NCI-H2196 treated with DMSO at 0.1 percent for 48 hours (cell line): ENCODE measurements around the gene PPIA.
"Not testable (repeated sequence)": the region's sequence is repeated elsewhere in the genome, so short reads cannot be mapped to it uniquely, and the experiment has no call there.

Experiments used
- DNase-seq: peaks from one replicate; lab custom pipeline; 2025; ENCODE audit not compliant: unreplicated experiment; lab: John Stamatoyannopoulos, UW

Gene PPIA

DNA sequence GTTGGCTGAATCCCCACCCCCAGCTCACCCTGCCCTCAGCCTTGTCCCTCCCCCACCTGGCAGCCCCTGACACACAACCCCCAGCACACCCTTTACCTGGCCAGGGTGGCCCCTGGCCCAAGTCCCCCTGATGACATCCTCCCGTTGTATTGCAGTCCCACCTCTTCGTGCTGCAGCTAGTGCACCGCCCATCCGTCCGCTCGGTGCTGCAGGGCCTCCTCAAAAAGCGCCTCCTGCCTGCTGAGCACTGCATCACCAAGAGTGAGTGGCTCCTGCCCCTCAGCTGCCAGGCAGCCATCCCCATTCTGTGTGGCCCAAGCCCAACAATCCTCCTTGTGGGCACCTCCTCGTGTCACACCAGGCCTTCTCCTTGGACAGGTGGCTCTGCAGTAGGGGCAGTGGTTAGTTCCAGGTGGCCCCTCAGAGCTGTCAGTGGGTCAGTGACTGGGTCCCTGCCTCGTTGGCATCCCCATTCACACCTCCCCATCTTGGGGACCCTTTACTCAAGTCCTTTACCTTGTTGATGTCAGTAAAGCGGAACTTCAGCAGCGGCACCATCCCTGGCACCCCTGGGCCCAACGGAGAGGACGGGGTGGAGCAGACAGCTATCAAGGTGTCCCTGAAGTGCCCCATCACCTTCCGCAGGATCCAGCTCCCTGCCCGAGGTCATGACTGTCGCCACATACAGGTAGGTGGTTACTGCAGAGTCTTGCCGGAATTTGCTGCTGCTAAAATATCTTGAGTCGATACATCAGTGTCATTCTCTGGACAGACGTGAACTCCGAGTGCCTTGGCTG is 33.6 kb upstream of the PPIA start:
- DNase-seq = no peak

DNA sequence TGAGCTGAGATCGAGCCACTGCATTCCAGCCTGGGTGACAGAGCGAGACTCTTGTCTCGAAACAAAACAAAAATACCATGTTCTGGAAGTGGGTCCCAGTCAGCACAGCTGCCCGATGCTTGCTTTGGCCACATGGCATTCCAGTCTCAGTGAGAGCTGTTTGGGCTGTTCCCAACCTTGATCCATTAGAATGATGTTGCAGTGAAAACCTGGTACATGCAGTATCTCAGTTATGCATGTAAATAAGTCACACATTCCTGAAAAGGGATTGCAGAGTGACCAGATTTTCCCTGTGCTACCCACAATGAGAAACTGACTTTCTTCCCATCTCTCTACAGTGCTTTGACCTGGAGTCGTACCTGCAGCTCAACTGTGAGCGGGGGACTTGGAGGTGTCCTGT is 32.4 kb upstream of the PPIA start:
- DNase-seq = no peak

DNA sequence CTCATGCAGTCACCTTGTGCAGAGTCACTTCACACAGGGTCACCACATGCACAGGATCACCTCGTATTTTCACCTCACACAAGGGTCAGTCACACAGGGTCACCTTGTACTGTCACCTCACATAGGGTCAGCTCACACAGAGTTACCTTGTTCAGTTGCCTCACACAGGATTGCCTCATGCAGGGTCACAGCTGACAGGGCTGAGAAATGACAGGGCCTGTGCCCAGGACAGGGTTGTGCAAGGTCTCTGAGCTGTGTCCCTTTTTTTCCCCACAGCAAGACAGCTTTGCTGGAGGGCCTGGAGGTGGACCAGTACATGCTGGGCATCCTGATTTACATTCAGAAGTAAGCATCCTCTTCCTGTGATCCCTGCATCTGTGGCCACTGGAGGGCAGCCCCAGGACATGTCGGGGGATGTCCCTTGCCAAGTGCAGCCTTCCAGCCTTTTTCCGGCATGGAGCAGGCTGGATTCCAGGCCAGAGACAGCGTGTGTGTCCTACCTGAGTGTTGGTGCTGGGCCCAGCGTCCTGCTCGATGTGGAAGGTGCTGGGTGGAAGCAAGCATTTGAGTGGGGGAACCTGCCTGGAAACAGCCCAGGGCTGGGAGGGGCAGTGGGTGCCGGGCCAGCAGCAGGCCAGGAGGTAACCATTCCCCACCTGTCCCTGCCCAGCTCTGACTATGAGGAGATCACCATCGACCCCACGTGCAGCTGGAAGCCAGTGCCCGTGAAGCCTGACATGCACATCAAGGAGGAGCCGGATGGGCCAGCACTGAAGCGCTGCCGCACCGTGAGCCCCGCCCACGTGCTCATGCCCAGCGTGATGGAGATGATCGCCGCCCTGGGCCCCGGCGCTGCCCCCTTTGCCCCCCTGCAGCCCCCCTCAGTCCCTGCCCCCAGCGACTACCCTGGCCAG is 31.6 kb upstream of the PPIA start:
- DNase-seq = no peak

DNA sequence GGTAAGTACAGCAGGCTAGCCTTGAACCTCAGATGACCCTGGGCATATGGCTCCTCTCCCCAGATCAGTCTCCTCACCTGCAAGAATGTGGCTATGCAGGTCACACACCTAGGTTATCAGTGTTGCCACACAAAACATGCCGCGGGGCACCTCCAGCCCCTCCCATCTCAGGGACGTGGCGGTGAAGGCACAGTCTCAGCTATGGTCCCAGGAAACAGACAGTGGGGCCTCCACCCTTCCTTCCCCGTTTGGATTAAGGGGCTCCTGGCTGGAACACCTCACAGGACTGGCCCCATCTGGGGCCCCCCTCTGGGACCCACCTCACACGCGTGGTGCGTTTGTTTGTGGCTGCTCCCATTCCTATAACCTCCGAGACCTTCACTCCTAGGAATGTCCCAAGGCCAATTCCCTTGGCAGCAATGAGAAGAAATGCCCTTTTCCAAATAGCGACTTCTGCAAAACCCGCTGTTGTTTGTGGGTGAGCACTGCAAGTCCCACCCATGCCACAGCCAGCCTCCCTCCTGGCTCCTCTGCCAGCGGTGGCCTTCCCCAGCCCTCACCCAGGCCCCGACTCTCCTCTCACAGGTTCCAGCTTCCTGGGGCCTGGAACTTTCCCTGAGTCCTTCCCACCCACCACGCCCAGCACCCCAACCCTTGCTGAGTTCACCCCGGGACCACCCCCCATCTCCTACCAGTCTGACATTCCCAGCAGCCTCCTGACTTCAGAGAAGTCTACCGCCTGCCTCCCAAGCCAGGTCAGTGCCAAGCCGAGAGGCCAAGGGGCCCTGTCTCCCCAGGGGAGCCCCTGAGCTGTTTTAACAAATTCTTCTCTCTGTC is 30.7 kb upstream of the PPIA start:
- DNase-seq = no peak

DNA sequence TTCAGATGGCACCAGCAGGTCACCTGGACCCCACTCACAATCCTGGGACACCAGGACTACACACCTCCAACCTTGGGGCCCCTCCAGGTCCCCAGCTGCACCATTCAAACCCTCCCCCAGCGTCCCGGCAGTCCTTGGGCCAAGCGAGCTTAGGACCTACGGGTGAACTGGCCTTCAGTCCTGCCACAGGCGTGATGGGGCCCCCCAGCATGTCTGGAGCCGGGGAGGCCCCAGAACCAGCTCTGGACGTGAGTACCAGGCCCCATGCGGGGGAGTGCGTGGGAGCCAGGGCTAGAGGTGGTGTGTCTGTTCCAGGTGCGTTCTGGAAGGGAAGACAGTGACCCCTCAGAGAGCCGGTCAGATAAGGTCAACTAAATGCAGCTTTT is 30.1 kb upstream of the PPIA start:
- DNase-seq = no peak

DNA sequence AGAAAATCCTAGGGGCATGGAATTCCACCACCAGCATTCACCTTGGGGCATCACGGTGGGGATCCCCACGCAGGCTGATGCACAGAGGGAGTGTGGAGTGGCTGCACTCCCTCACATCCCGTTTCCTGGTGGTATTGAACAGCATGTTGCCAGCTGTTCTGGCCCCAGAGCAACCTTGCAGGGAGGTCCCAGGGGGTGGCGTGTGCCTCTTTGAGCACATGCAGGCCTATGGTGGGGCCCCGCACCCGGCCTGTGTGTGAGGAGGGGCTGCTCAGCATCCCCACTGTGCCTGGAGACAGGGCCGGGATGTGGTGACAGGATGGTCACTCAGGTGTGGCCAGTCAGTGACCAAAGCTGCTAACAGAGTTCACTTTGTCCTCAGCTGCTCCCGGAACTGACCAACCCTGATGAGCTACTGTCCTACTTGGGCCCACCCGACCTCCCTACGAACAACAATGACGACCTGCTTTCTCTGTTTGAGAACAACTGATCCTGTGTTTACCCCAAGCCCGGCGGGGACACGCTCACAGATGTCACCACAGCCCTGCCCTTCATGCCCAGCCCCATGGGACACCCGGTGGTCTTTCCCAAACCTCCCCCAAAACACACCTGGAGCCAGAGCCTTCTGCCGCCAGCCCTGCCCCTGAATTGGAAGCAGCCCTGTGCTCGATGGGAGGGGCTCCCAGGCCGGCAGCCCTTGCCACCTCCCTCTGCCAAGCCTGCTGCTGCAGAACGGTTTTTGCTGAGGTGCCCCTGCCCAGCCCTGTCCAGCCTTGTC is 29.2 kb upstream of the PPIA start:
- DNase-seq = no peak

DNA sequence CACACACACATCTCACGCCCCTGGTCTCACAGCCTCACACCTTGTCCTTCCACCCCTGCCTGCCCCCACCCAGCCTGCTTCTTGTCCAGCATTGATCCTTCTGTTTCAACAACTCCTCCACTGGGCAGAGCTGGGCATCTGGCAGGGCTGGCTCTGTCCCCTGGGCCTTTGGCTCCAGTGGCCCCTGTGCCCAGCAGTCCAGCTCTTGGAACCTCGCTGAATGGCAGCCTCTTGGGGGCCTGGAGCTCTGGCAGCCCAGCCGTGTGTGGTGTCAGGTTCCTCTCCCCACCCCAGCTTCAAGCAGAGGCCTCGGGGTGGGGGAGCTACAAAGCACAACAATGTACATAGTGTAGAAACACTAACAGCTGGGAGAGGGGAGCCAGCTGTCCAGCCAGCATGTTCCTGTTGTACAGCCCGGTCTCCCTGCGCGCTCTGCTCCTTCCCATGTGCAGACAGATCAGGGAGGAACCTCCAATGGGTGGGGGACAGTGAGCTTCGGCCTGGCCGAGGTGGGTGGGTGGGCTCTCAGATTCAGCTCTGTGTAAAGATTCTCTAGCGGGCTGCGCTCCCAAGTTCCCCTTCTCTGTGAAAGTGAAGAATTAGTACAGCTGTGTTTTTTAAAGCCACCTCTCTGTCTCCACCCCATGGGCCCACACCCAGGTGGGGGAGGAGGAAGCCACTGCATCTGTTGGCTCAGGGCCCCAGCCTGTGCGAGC is 28.4 kb upstream of the PPIA start:
- DNase-seq = peak; percentile 48

DNA sequence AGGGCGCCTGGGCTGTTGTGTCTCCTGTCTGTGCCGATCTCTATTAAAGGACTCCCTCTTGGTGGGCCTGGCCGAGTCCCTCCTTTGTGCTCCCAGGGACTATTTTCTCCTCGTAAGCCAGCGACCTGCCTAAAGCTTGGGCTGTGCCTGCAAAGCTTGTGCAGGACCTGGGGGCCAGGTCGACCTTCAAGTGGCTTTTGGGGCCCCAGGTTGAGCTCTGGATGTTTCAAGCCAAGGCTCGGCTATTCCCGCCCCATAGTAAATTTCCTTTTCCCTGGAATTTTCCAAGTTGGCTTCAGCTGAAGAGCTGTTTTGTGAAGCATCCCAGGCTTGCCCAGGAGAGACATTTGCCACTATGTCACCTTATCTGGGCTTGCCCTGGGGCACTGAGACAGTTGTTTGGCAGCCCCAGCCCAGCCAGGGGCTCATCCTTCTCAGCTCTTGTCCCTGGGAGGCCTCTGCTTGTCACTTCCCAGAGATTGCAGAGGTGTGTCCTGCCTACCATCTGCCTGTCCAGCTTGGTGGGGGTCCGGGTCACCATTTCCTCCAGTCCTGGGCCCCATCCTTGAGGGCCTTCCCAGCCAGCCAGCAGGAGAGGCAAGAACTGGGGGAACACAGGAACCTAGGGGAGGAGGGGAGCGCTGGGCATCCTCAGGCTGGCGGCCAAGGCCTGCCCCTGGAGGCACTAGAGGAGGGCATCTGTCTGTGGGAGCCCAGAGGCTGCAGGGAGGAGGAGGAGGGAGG is 27.7 kb upstream of the PPIA start:
- DNase-seq = no peak

DNA sequence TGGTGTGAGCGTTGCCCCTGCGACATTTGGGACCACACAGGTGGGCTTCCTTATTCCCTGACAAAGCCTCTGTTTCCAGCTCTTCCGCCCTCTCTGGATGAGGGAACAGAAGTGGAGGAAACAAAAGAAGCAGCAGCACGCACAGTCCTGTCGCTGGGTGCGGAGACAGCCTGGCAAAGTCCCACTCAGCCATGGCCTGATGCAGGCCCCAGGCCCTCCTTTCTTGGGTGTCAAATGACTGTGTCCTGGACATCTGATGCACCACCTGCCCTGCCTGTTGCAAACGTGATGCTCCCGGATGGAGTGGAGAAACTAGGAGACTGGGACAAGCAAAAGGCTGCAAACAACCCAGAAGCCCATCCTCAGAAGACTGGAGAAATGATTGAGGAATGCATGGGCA is 27.1 kb upstream of the PPIA start:
- no peak for DNase-seq

DNA sequence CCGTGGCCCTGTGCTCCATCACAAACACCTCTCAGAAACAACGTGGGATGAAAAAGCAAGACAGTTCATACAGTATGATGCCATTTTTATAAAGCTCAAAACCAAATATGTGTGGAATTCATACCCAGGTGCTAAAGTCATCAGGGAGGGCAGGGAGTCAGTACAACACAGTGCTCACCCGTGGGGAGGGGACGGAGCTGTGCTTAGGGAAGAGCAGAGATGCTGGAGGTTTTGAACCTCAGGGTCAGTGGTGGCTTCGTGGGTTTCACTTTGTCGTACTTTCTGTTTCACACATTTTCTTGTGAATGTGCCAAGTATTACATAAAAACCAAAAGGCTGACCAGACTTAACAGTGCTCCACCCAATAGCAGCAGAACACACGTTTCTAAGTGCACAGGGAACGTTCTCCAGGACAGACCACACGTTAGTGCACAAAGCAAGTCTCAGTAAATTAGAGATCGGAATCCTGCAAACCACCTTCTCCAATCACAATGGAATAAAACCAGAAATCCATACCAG is 26.6 kb upstream of the PPIA start:
- DNase-seq = no peak

DNA sequence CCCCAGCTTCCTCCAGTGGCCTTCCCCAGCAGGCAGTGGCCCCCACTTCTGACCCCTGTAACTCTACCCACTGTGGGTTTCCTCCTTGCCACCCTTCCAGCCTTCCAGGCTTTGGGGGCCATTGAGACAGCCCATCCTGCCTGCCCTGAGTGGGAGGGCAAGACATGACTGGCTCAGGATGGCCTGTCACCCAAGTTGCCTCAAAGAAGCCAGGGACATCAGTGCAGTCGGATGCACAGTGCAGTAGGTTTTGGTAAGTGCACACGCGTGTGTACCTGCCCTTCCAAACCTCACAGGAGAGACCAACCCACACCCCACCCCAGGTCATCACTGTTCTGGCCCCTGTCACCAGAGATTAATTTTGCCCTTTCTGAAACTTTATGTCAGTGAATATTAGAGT is 25.1 kb upstream of the PPIA start:
- DNase-seq = no peak

DNA sequence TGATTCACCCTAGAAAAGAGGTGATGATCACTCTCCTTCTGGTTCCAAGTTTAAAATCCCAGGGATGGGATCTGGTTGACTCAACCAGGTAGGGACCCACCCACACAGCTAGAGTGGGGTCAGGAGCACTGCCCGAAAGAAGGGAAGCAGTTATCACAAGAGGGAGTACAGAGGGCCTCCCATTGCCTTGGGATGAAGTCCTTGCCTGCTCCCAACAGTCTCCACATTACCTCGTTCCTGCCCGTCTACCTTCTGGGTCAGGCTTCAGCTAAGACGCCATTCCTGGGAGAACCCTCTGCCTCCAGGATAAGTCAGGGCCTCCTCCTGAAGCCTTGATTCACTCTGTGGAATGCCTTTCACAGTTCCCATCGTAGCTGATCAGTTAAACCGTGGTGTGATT is 24.0 kb upstream of the PPIA start:
- DNase-seq = no peak

DNA sequence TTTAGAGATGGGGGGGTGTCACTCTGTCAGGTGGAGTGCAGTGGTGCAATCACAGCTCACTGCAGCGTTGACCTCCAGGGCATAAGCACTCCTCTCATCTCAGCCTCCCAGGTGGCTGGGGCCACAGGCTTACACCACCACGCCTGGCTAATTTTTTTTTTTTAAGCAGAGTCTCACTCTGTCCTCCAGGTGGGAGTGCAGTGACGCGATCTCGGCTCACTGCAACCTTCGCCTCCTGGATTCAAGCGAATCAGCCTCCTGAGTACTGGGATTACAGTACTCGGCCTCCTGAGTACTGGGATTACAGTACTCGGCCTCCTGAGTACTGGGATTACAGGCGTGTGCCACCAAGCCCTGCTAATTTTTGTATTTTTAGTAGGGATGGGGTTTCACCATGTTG is 23.6 kb upstream of the PPIA start:
- no peak for DNase-seq

DNA sequence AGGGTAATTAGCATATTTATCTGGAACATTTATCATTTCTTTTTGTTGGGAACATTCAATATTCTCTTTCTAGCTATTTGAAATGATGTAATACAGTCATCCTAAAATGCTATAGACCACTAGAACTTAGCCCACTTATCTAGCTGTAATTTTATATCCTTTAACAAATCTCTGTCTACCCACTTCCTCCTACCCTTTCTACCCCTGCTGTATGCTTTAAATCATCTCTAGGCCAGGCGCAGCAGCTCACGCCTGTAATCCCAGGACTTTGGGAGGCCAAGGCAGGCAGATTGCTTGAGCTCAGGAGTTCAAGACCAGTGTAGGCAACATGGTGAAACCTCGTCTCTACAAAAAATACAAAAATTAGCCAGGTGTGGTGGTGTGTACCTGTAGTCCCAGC is 22.0 kb upstream of the PPIA start:
- not testable (repeated sequence) for DNase-seq

DNA sequence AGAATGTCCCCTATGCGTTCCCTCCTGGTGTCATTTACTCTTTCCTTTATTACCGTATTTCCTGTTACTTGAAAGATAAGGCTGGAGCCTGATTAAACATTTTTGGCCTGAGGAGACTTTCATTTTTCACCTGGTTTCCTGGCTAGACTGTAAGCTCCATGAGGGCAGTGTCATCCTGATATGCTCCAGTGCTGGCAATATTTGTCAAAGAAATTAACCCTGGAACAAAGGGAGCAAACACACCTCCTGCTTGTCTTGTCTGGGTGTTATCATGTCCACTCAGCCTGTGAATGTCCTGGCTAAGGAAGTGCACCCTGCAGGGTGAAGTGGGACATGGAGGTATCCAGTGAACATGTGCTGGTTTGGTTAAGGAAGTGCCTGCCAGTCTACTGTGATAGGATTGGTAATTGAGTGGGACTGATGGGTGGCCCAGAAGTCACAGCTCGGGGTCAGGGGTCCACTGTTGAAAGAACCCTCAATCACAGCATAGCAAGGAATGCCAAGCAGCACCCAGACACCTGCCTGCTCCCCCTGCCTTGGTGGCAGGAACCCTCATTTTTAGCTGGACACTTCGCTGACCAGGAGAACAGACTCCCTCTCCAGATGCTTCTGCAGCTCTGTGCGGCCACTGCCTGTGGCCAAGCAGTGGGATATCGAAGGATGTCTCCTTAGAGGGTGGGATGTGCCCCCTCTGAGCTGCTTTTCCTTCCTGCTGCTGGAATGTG is 20.9 kb upstream of the PPIA start:
- no peak for DNase-seq

DNA sequence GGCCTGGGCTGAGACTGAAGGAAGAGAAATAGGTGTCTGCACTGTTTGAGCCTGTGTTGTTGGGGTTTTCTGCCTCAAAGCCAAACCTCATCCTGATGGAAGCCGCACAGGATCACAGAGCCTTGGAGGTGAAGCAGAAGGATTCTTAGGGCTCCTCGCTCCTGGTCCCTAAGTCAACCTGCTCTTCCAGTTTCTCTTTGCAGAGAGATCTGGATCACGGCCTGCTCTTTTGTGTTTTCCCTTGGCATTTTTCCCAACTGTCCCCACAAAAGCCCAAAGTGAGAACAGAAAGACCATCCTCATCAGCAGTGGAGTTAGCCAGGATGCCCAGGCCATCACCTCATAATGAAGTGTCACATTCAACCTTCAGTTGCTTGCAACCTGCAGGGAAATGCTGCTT is 20.3 kb upstream of the PPIA start:
- DNase-seq = no peak

DNA sequence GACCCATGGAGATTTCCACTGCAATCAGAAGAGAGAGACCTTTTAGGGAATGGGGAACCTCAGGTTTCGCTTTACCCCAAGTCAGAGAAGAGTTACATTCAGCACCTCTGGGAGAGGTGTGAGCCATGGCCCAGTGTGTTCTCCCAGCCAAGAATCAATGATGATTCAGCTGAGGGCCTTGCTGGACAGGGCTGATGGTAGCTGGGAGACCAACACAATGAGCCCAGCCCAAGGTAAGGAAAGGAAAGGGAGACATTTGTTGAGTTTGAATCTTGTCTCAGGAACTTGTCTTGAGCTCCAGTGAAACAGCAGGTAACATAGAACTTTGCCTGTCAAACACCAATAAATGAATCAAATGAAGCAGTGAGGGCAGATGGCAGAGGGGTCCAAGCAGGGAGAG is 14.0 kb upstream of the PPIA start:
- no peak for DNase-seq

DNA sequence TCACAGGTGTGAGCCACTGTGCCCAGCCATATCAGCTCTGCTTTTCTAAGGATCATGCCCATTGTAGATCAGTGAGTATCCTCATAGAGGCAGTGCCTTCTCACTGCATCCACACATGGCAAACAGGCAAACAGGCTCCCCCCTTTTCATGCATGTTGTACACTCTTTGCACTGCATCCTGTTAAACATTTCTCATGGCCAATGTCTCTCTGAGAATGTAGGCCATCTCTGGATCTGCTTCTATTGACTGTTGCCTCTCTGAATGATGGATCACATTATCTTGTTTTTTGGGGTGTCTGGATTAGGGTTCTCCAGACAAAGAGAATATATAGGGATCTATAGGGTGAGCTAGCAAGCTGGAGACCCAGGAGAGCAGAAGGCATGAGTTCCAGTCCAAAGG is 13.1 kb upstream of the PPIA start:
- no peak for DNase-seq

DNA sequence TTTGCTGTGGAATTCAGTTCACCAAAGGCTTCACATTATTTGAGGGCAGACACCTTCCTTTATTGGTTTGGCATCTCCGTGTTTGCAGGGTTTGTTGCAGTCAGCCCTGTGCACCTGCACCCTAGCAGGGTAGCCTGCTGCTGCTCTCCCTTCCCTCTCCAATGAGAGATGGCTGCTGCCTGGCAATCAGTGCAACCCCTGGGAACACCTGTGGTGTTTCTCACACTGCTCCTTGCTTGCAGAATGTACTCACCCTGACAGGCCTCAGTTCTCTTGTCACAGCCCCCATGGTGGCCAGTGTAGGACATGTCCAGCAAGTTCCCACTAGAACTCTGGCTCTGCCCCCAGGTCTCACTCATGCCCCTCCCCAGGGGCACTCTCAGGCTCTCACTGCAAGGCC is 12.1 kb upstream of the PPIA start:
- DNase-seq = no peak
